ENCODE data around the gene SLIT3. TPM values are rescaled to one million over a fixed set of nuclear protein-coding genes. Genes with fewer than 3 reads are reported as not detected.

SLIT3 gene
- total and polyA plus RNA-seq, 9 of the 15 experiments (the other 6 are each of a cell fraction or from before 2014, with no cell fraction given) = 0.01 to 0.04 TPM; not detected in 7

DNA sequence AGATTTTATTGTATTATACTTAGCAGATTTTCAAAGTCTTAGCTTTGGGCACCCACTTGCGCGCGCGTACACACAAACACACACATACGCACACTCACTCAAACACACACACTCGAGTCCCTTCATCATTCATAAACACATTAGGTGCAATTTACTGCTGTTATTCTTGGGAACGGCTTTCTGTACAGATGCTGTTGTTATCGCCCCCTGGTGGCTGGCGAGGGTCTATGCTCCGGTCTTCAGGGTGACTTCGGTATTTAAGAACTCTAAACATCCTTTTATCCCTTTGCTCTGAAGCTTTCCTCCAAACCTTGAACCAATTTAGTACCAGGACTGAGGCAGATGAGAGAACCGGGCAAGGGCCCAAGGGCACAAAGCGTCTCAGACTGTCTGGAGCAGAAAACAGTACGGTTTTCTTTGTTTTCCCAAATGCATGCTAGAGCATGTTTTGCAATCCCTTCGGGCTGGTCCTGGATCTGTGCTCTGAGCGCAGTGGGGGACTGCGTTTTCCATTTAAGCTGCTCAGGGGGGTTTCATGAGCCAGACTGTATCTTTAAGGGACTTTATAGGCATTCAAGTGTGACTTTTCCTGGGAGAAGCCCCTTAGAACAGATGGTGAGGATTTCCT, 1.7 kb upstream of the SLIT3 start (continued):
- TF ChIP-seq REST (IDR thresholded peaks at IDR 0.05; ENCODE audit: borderline replicate concordance) (peak; percentile 52; the same call in 1 of the 2 replicates), REST (CRISPR knock-in tag; IDR thresholded peaks at IDR 0.05; ENCODE audit: low read depth) (no peak), NCOA4 (IDR thresholded peaks at IDR 0.05; ENCODE audit: partially characterized antibody) (no peak), RAD21 (CRISPR knock-in tag; conservative IDR thresholded peaks at IDR 0.05 in 1 of 2, IDR thresholded peaks at IDR 0.05 in 1 of 2) (peak; percentile 67 to 69), KLF16 (IDR thresholded peaks at IDR 0.05) (peak; percentile 49; the same call in 1 of the 2 replicates)
